ENCODE data around the gene EXOC6B.

DNA sequence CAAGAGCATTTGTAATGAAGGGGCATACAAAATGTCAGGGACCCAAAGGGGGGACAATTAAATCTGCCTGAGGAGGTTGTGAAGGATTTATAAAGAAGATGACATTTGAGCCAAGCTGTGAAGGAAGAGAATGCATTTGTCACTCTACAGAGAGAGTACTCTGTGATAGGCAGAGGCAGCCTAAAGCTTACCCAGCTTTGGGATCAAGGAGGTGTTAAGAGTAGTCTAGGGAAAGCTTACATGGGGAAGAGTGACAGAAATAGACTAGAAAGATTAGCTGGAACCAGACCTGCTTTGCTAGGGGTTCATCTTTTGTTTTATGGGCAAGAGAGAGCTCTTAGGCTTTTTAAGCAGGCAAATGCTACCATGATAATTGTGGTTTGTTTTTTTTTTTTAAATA is 509.1 kb downstream of the EXOC6B start:
- TF ChIP-seq, protein P1, sequence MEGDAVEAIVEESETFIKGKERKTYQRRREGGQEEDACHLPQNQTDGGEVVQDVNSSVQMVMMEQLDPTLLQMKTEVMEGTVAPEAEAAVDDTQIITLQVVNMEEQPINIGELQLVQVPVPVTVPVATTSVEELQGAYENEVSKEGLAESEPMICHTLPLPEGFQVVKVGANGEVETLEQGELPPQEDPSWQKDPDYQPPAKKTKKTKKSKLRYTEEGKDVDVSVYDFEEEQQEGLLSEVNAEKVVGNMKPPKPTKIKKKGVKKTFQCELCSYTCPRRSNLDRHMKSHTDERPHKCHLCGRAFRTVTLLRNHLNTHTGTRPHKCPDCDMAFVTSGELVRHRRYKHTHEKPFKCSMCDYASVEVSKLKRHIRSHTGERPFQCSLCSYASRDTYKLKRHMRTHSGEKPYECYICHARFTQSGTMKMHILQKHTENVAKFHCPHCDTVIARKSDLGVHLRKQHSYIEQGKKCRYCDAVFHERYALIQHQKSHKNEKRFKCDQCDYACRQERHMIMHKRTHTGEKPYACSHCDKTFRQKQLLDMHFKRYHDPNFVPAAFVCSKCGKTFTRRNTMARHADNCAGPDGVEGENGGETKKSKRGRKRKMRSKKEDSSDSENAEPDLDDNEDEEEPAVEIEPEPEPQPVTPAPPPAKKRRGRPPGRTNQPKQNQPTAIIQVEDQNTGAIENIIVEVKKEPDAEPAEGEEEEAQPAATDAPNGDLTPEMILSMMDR (IDR thresholded peaks at IDR 0.05; ENCODE audit: low read depth, low read length), result no peak
- no peak for TF ChIP-seq EZH2phosphoT487 (IDR thresholded peaks at IDR 0.05; ENCODE audit: low read depth)
